Measurements from ENCODE around the gene TBCCD1.
"Not testable (repeated sequence)": the region's sequence is repeated elsewhere in the genome, so short reads cannot be mapped to it uniquely, and the experiment has no call there.

Gene TBCCD1

GRCh38 chr3:186552408-186553031 is 14.6 kb downstream of the TBCCD1 start:
- DNase-seq (ENCODE audit: low read depth in 3 of 3): no peak

DNA sequence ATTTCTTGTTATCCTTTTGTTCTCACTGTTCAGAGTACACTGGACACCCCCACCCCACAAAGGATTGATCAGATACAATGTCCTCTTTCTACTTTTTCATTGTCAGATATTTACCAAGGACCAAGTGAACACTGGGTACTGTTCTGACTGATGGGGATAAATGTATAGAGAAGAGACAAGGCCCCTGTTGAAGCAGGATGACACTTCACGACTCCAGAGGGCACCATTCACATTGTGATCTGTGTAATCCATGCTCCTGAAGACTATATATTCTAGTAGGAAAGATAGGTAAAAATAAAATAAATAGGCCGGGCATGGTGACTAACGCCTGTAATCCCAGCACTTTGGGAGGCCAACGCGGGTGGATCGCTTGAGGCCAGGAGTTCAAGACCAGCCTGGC is 15.8 kb downstream of the TBCCD1 start:
- no peak for DNase-seq (ENCODE audit: low read depth in 3 of 3)

- DNase-seq (ENCODE audit: low read depth in 3 of 3): no peak
Measured at GRCh38 chr3:186549497-186549896, 17.6 kb downstream of the TBCCD1 start.

DNA sequence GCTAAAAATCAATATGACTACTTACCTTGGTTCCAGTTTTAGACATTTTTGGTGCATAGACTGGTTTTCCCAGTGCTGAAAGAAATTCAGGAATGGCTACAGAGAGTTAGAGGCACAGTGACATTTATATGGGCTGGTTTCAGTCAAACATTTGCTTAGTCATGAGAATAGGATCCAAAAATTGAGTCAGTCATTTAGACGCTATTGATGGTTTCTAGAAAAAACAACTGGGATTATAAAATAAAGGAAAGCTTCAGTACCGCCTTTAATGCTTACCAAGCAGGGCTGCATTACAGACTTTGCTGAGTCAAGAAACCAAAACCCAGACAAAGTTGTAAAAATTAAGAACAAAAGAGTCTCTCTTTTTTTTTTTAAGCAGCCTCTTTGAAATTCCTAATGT is 22.9 kb downstream of the TBCCD1 start, which contains the start of gene CRYGS:
Gene CRYGS, minus strand, starts transcription at position 100 of the 400 bp plus-strand sequence. Its CDS starts 54 bp downstream, at position 46.
- no peak for DNase-seq (ENCODE audit: low read depth in 3 of 3)

DNA sequence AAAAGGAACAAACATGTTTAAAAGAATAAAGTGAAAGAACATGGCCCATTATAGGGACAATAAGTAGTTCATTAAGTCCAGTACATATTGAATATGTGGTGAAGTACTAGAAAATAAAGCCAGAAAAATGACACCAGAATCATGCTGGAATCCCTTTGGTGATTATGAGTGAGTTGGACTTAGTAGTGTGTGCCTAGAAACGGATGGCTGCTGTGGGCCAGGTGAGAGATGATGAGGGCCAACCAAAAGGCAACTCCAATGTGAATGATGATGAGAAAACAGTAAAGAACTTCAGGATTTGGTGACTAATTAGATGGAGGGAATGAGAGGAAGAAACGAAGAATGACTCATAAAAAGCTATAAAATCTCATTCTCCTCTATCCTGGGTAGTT is 26.3 kb downstream of the TBCCD1 start:
- DNase-seq (ENCODE audit: low read depth in 3 of 3): no peak

DNA sequence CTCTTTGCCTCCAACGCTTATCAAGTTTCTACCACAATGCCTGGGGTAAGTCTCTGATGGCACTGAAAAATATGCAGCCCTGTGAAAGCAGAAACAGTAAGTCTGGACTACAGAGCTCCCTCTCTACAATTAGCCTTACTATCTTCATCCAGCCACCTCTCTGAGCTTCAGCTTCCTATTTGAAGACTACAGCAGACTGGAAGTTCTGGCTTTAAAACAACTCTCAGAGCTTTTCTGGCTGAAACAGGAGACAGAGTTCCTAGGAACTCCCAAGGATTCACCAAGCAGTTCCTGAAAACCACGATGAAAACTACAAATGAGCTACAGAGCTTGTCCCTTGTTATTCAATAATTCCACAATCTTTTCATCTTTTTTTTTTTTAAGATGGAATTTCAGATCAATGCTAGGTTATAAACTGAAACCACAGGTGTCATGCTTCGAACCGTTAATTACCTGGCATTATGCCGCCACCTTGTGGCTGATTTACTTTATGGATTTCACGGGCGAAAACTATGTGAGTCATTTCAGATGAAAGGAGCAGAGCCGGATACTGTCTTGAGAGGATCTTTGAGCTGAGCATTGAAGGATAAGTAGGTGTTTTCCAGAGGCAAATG is 26.8 kb downstream of the TBCCD1 start:
- peak; percentile 69 to 74 (median 71) for DNase-seq (ENCODE audit: low read depth in 3 of 3)

GRCh38 chr3:186538779-186539178 is 28.4 kb downstream of the TBCCD1 start:
- DNase-seq (ENCODE audit: low read depth in 3 of 3): no peak

- DNase-seq (ENCODE audit: low read depth in 3 of 3): no peak
Measured at GRCh38 chr3:186536883-186537844, 30.0 kb downstream of the TBCCD1 start.

DNA sequence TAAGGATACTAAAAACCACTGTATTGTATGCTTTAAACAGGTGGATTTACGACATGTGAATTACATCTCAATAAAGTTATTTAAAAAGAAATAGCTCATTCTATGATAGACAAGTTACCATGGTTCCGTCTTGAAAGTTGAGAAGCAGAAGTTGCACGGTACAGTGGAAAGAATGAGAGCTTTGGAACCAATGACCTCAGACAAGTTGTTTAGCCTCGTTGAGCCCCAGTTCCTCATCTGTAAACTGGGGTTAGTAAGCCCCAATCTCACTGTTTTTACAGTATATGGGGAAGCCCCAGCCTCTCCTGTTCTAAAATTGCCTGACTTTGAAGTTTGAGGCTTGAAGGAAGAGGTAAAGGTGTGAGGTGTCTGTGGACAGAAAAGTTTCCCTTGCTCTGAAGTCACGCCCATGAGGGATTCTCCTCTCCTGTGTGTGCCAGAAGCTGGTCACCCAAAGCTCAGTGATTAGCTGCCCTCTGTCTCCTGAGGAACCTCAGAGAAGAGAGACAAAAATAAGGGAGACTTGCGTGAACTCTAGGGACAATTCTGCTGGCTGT is 32.9 kb downstream of the TBCCD1 start:
- no peak for DNase-seq (ENCODE audit: low read depth in 3 of 3)

DNA sequence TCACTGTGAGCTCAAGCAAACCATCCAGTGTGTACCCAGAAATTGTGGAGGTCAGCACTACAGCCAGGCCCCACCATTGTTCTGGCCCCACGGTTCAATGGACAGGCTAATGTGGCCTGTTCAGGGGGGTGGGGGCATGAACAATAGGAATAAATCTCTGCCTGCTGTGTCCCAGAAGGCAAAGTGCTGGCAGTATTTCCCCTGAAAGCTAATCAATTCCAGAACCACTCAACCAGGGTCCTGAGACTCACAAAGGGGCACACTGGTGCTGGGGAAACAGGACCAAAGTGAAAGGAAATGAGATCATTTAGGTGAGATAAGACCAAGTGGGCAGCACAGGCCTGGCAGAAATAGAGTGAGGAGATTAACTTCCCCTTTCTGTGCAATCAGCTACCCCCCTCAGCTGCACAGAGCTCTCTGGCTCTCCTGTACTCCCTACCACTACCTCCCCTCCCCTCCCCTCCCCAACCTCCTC is 34.5 kb downstream of the TBCCD1 start:
- no peak for DNase-seq (ENCODE audit: low read depth in 3 of 3)

GRCh38 chr3:186531694-186532093 is 35.4 kb downstream of the TBCCD1 start:
- not testable (repeated sequence) for DNase-seq (ENCODE audit: low read depth in 3 of 3)

GRCh38 chr3:186530415-186530814 is 36.7 kb downstream of the TBCCD1 start:
- DNase-seq (ENCODE audit: low read depth in 3 of 3): no peak

- no peak for DNase-seq (ENCODE audit: low read depth in 3 of 3)
Measured at GRCh38 chr3:186529201-186529999, 37.7 kb downstream of the TBCCD1 start.

GRCh38 chr3:186526256-186526606 is 40.9 kb downstream of the TBCCD1 start:
- DNase-seq (ENCODE audit: low read depth in 3 of 3): no peak

DNA sequence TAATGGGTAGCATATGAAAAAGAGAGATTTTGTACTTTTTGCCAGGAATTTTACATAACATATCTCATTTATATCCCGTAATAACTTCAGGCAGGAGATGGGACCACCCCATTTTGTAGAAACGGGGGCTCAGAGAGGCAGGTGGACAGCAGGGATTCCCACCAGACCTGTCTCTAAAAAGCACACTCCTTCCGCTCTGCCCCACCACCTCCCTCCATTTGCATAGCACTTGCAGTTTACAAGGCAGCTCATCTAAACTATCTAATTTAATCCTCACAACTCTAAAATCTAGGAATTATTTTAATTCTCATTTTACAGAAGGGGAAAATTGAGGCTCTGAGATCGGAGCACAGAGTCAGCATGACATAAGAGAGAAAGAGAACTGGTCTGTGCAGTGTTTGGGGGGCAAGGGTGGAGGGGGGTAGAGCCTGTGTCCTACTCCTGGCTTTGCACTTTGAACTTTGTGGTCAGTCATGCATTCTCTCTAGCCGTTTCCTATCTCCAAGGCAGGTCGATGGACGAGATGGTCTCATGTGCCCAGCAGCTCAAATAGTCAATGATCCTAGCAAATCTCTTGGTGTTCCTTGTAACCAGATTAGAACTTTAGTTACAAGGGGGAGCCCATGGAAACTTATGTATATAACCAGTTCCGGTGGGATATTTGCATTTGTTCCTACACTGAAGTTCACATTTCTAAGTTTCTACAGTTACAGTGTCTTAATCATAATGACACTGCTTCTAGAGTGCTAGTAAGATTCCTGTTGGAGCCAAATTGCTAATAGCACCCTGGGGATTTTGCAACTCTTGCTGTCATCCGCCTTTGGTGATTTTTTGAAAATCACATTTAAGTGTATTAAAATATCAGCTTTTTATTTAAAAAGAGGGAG is 41.5 kb downstream of the TBCCD1 start:
- no peak for DNase-seq (ENCODE audit: low read depth in 3 of 3)

- no peak for DNase-seq (ENCODE audit: low read depth in 3 of 3)
Measured at GRCh38 chr3:186524616-186525015, 42.5 kb downstream of the TBCCD1 start.

- DNase-seq (ENCODE audit: low read depth in 3 of 3): no peak
Measured at GRCh38 chr3:186523434-186523833, 43.7 kb downstream of the TBCCD1 start.

DNA sequence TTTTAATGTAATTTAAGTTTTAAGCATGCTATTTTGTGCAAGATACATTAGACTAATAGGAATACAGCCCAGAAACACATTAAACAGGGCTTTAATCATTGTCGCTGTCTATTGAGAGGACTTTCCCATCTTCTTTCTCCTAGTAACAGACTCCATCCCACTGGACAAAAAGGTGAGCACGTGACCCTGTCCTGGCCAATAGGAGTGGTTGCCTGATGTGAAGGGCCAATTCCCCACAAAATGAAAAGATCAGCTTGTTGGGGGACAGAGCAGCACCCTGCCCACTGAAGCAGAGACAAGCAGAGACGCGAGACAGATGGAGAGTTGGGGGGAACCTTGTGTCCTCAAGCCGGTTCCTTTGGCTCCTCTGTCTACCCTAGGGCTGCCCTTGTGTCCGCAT is 44.1 kb downstream of the TBCCD1 start:
- no peak for DNase-seq (ENCODE audit: low read depth in 3 of 3)

DNA sequence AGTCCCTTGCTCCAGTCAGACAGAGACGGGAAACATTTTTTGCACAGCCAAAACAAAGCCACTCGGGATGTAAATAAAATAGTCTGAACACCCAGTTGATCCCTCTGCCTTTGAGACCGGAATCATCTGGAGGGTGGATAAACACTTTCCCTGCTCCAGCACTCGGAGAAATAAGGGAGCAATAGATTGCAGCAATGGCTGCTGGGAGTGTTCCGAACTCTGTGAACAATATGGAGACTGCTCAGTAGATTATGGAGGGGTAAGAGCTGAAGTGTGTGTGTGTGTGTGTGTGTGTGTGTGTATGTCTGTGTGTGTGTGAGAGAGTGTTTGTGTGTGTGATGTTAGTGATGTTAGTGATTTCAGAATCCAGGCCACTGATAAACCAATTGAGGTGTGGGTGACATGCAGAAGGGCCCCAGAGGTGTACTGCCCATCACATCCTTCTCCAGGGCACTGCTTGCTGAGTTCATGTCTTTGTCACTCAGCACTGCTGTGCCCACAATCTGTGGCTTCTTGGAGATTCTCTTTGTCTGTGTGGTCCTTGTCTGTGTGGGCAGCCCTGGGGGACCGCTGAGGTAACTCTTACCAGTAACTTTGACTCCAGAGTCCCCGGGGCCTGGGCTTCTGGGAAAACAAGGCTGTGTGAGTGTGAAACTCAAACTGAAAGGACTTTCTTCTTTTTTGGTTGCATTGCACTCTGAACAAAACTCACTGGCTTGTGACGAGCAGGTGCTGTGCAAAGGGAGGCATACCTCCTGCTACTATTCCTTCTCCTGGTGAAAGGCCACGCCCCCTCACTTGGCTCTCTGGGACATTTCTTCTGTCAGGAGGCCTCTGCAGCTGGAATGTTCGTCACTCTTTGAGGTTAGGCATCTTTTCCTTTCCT is 45.9 kb downstream of the TBCCD1 start:
- DNase-seq (ENCODE audit: low read depth in 3 of 3): no peak
